GM12878 (cell line): ENCODE measurements around the gene ROBO1. TPM values are rescaled to one million over a fixed set of nuclear protein-coding genes. Genes with fewer than 3 reads are reported as not detected.

ENCODE experiments used
- ATAC-seq: fragments of 200-7000 bp; cut with Tn5 transposase; 3 replicates; pipeline ENCODE4 v1.9.1; 2020; ENCODE audit warnings: mild to moderate bottlenecking, moderate library complexity
- BruUV-seq: library from RNA; stranded (reverse); fragments of 400-500 nt; replicated peaks from 2 replicates; lab custom pipeline; 2021; lab: Mats Ljungman, UMichigan
- CTCF ChIA-PET: fragments of 300-600 bp; sonication (Branson Sonifier 250); formaldehyde crosslinking; extraction: SDS; loops from one replicate; lab custom pipeline; 2021; ENCODE audit warnings: inconsistent platforms; lab: Yijun Ruan, JAX
- POLR2A ChIA-PET: fragments of 350-600 bp; formaldehyde crosslinking; extraction: SDS; loops from one replicate; lab custom pipeline; 2021; ENCODE audit warnings: inconsistent platforms; lab: Charles Lee
- RAD21 ChIA-PET: fragments of 300-600 bp; sonication (Branson Sonifier 250); formaldehyde crosslinking; loops from one replicate; lab custom pipeline; 2023; ENCODE audit warnings: antibody characterized with exemption; ENCODE audit not compliant: unreplicated experiment; lab: Charles Lee
- SMC1A ChIA-PET: fragments of 300-600 bp; sonication (Branson Sonifier 250); formaldehyde crosslinking; loops from one replicate; lab custom pipeline; 2023; ENCODE audit not compliant: unreplicated experiment, uncharacterized antibody; lab: Charles Lee
- DNase-seq: peaks from one replicate; pipeline ENCODE4 v3.0.0-alpha.2; 2011; ENCODE audit warnings: low read depth, low spot score
- FAIRE-seq: peaks from 3 replicates; lab custom pipeline; 2011; peaks lifted over from hg19 to GRCh38; lab: Jason Lieb, UNC
- H2AFZ ChIP-seq: 2 replicates; pipeline ENCODE4 v1.6.0; 2011; ENCODE audit warnings: low read depth, low read length, control low read depth; ENCODE audit not compliant: control insufficient read depth
- H3K27ac ChIP-seq: 2 replicates; pipeline ENCODE4 v1.5.1; 2011; ENCODE audit warnings: control low read depth; ENCODE audit not compliant: control insufficient read depth, insufficient read depth
- H3K27me3 ChIP-seq, 2 experiments: replicated peaks in 1 of 2; 2 replicates each; pipeline versions ENCODE4 v1.6.0 to v1.6.1; 2011; ENCODE audit warnings: low read length in 1 of 2; ENCODE audit not compliant: control insufficient read depth in 2 of 2, insufficient read depth in 2 of 2
- H3K36me3 ChIP-seq, 2 experiments: 2 replicates each; pipeline ENCODE4 v1.5.1; 2011; ENCODE audit warnings: low read length in 1 of 2; ENCODE audit not compliant: control insufficient read depth in 2 of 2, insufficient read depth in 2 of 2
- H3K4me1 ChIP-seq: 2 replicates; pipeline ENCODE4 v1.6.1; 2011; ENCODE audit warnings: mild to moderate bottlenecking, low read length, moderate library complexity, mixed read lengths; ENCODE audit not compliant: control insufficient read depth, insufficient read depth
- H3K4me2 ChIP-seq: 2 replicates; pipeline ENCODE4 v1.6.0; 2011; ENCODE audit warnings: control low read depth; ENCODE audit not compliant: control insufficient read depth, insufficient read depth
- H3K4me3 ChIP-seq: fragments of 200-600 bp; sonication (generic); 2 replicates; pipeline ENCODE4 v1.5.1; 2016
- H3K79me2 ChIP-seq: 2 replicates; pipeline ENCODE4 v1.6.0; 2011; ENCODE audit warnings: low read length; ENCODE audit not compliant: control insufficient read depth, insufficient read depth
- H3K9ac ChIP-seq: 2 replicates; pipeline ENCODE4 v1.8.0; 2011; ENCODE audit warnings: low read length, control low read depth, mixed read lengths; ENCODE audit not compliant: control insufficient read depth, insufficient read depth
- H3K9me3 ChIP-seq: replicated peaks from 3 replicates; pipeline ENCODE4 v1.5.1; 2011; ENCODE audit warnings: mild to moderate bottlenecking, low read length; ENCODE audit not compliant: control insufficient read depth, insufficient read depth
- H4K20me1 ChIP-seq: 2 replicates; pipeline ENCODE4 v1.6.0; 2011; ENCODE audit not compliant: control insufficient read depth, insufficient read depth
- IKZF1 ChIP-seq: fragments of 450-650 bp; conservative IDR thresholded peaks from 2 replicates; pipeline ENCODE4 v1.6.1; 2017; ENCODE audit warnings: antibody characterized with exemption, mild to moderate bottlenecking
- MEF2B ChIP-seq: fragments of 450-650 bp; IDR thresholded peaks from 2 replicates; pipeline ENCODE4 v1.6.1; 2018; ENCODE audit warnings: mild to moderate bottlenecking, moderate library complexity; ENCODE audit not compliant: partially characterized antibody, poor library complexity, severe bottlenecking
- USF2 ChIP-seq: IDR thresholded peaks from 2 replicates; pipeline ENCODE4 v1.6.1; 2011; ENCODE audit warnings: low read depth, low read length, improper control_type of control experiment, borderline replicate concordance
- ZNF24 ChIP-seq: fragments of 450-650 bp; IDR thresholded peaks from 2 replicates; pipeline ENCODE4 v1.6.1; 2017; ENCODE audit warnings: antibody characterized with exemption, mild to moderate bottlenecking
- ZNF592 ChIP-seq: fragments of 450-650 bp; IDR thresholded peaks from 2 replicates; pipeline ENCODE4 v1.6.1; 2017; ENCODE audit warnings: mild to moderate bottlenecking, moderate library complexity
- whole genome bisulfite sequencing: methylation state at CpG from one replicate; pipeline ENCODE4 v1.1.6; 2016; ENCODE audit warnings: low lambda C conversion rate; ENCODE audit not compliant: insufficient replicate concordance, insufficient coverage; ENCODE audit errors: missing lambda C conversion rate; 5-methylcytosine and 5-hydroxymethylcytosine counted together
- in situ Hi-C: fragments of 300-500 bp; cut with MboI; formaldehyde crosslinking; loops from 9 replicates; pipeline ENCODE4 v1.14.3; 2018; ENCODE audit warnings: mixed read lengths
- intact Hi-C: fragments of 100-400 bp; cut with micrococcal nuclease; formaldehyde crosslinking; loops from one replicate; pipeline ENCODE4 v1.14.2; 2022; ENCODE audit not compliant: unreplicated experiment
- polyA plus RNA-seq, 11 experiments: library from polyadenylated mRNA; depleted of rRNA in 4 of 11; unstranded in 6 of 11; stranded (reverse) in 5 of 11; fragments of >200 nt; fragmentation: Nextera tagmentation in 4 of 11; fragmentation: Illumina TruSeq in 1 of 11; extraction: Ambion mirVana in 4 of 11; extraction: Trizol in 1 of 11; gene quantifications; 1 replicate in 1 of 11; 2 replicates in 10 of 11; pipeline versions ENCODE4 v1.2.1 to v1.2.3, GENCODE V29; 2011 to 2016; ENCODE audit warnings: inconsistent platforms in 2 of 11, missing spikeins in 2 of 11, low read depth in 1 of 11
- total RNA-seq, 4 experiments: library from RNA; depleted of rRNA in 3 of 4; stranded (reverse); fragments of >200 nt in 3 of 4; fragmentation: Illumina TruSeq in 1 of 4; extraction: Trizol in 1 of 4; gene quantifications; 2 replicates each; pipeline versions ENCODE4 v1.2.1 to v1.2.3, GENCODE V29; 2013 to 2021

The ROBO1 gene
- total and polyA plus RNA-seq, 10 of the 15 experiments (the other 5 are each of a cell fraction or from before 2014, with no cell fraction given): 0.29 to 46.5 (median 1.2) TPM

- H3K27me3 ChIP-seq: no peaks in the 10 kb centered on the region
- ChIA-PET POLR2A (interaction anchor here (0.5 to 1.3 kb wide), 3 partner anchors 9 to 204 kb away, joined by 3 to 4 read pairs (median 3); no protein-coding TSS in a partner anchor), SMC1A (interaction anchor here (0.9 to 4.1 kb wide), 16 partner anchors 8 to 153 kb away, joined by 3 to 33 read pairs (median 4); no protein-coding TSS in a partner anchor), RAD21 (interaction anchor here (0.8 to 4.2 kb wide), 10 partner anchors 8 to 135 kb away, joined by 3 to 31 read pairs (median 4); no protein-coding TSS in a partner anchor), CTCF (interaction anchor here (0.9 to 1.3 kb wide), 4 partner anchors 9 to 121 kb away, joined by 3 to 8 read pairs (median 4); no protein-coding TSS in a partner anchor)
- no peak overlapping the region for H3K4me2 ChIP-seq
- no peak overlapping the region for H3K9ac ChIP-seq
- intact Hi-C loops (no loop called here), in situ Hi-C loops (no loop called here)
- H3K36me3 ChIP-seq: no peaks in the 10 kb centered on the region
- no peaks in the 10 kb centered on the region for H4K20me1 ChIP-seq
- no peak for DNase-seq
- H2AFZ ChIP-seq: no peak overlapping the region
- H3K79me2 ChIP-seq: no peaks in the 10 kb centered on the region
- H3K9me3 ChIP-seq: no peaks in the 10 kb centered on the region
- H3K4me1 ChIP-seq: no peaks in the 10 kb centered on the region
- ATAC-seq: peak; percentile 34; the same call in 2 of the 3 replicates
- no peak overlapping the region for H3K27ac ChIP-seq
- 35% methylated on average over 5 of the region's 5 CpGs for WGBS
- no peak for FAIRE-seq
- no peak overlapping the region for H3K4me3 ChIP-seq
- BruUV-seq: no TSS peak
- 0 out of 2 replicates have a peak, but pooled peaks have one; percentile 24 for TF ChIP-seq IKZF1
- no peak for TF ChIP-seq ZNF24
- no peak for TF ChIP-seq ZNF592
- no peak for TF ChIP-seq USF2
- peak; percentile 53 for TF ChIP-seq MEF2B
Observed at GRCh38 chr3:78863306-78864203, 904.2 kb downstream of the ROBO1 start.
